Effector CD4-positive, alpha-beta T cell (primary cell): ENCODE data around the gene PPP2R2B.
"Not testable (repeated sequence)": the region's sequence is repeated elsewhere in the genome, so short reads cannot be mapped to it uniquely, and the experiment has no call there.

Experiments used
- DNase-seq: peaks from one replicate; pipeline ENCODE4 v3.0.0-alpha.2; 2020

The PPP2R2B gene

GRCh38 chr5:146731909-146732659 is 146.5 kb downstream of the PPP2R2B start:
- DNase-seq, result no peak

- not testable (repeated sequence) for DNase-seq
Observed at GRCh38 chr5:146728746-146729145, 149.8 kb downstream of the PPP2R2B start.

- no peak for DNase-seq
Observed at GRCh38 chr5:146726891-146727290, 151.7 kb downstream of the PPP2R2B start.

- no peak for DNase-seq
Observed at GRCh38 chr5:146726020-146726419, 152.5 kb downstream of the PPP2R2B start.

GRCh38 chr5:146725025-146725424 is 153.5 kb downstream of the PPP2R2B start:
- no peak for DNase-seq

- no peak for DNase-seq
Observed at GRCh38 chr5:146722361-146722779, 156.2 kb downstream of the PPP2R2B start.

- no peak for DNase-seq
Observed at GRCh38 chr5:146721073-146721815, 157.3 kb downstream of the PPP2R2B start.

GRCh38 chr5:146720107-146720506 is 158.4 kb downstream of the PPP2R2B start:
- no peak for DNase-seq

GRCh38 chr5:146719179-146719578 is 159.4 kb downstream of the PPP2R2B start:
- DNase-seq, result no peak

- DNase-seq, result no peak
Observed at GRCh38 chr5:146718609-146719008, 159.9 kb downstream of the PPP2R2B start.

- no peak for DNase-seq
Observed at GRCh38 chr5:146717951-146718350, 160.6 kb downstream of the PPP2R2B start.

GRCh38 chr5:146716636-146717035 is 161.9 kb downstream of the PPP2R2B start:
- no peak for DNase-seq

GRCh38 chr5:146710348-146710747 is 168.2 kb downstream of the PPP2R2B start:
- no peak for DNase-seq

GRCh38 chr5:146707316-146707715 is 171.2 kb downstream of the PPP2R2B start:
- no peak for DNase-seq

GRCh38 chr5:146706321-146706972 is 172.1 kb downstream of the PPP2R2B start:
- DNase-seq, result no peak

GRCh38 chr5:146704949-146705665 is 173.4 kb downstream of the PPP2R2B start:
- no peak for DNase-seq

- no peak for DNase-seq
Observed at GRCh38 chr5:146703899-146704298, 174.7 kb downstream of the PPP2R2B start.

GRCh38 chr5:146703499-146703898 is 175.1 kb downstream of the PPP2R2B start:
- no peak for DNase-seq

GRCh38 chr5:146699664-146700418 is 178.7 kb downstream of the PPP2R2B start:
- no peak for DNase-seq

- no peak for DNase-seq
Observed at GRCh38 chr5:146699138-146699537, 179.4 kb downstream of the PPP2R2B start.

- DNase-seq, result no peak
Observed at GRCh38 chr5:146698651-146699050, 179.9 kb downstream of the PPP2R2B start.

- no peak for DNase-seq
Observed at GRCh38 chr5:146697211-146697610, 181.3 kb downstream of the PPP2R2B start.
